Stimulated activated CD4-positive, alpha-beta T cell treated with anti-CD3 and anti-CD28 coated beads, Interleukin-2, amount 100 ng/mL, for 4 hours (primary cell): ENCODE results near the gene GABRD.

Experiments
- DNase-seq: peaks from one replicate; pipeline ENCODE4 v3.0.0-alpha.2; 2020; ENCODE audit warnings: low read depth

Gene GABRD

GRCh38 chr1:1985375-1986050 is 33.6 kb upstream of the GABRD start:
- no peak for DNase-seq

- no peak for DNase-seq
These were observed 32.5 kb upstream of the GABRD start for GRCh38 chr1:1986451-1987141.

GRCh38 chr1:1987142-1987510 is 32.0 kb upstream of the GABRD start:
- no peak for DNase-seq

- DNase-seq, result peak; percentile 4
These were observed 30.8 kb upstream of the GABRD start for GRCh38 chr1:1988061-1988945.

- no peak for DNase-seq
These were observed 30.0 kb upstream of the GABRD start for GRCh38 chr1:1989102-1989542.

- no peak for DNase-seq
These were observed 29.4 kb upstream of the GABRD start for GRCh38 chr1:1989789-1990188.

GRCh38 chr1:1990222-1990621 is 28.9 kb upstream of the GABRD start:
- no peak for DNase-seq

GRCh38 chr1:1994536-1994935 is 24.6 kb upstream of the GABRD start:
- DNase-seq, result no peak

- no peak for DNase-seq
These were observed 22.9 kb upstream of the GABRD start for GRCh38 chr1:1996207-1996651.

GRCh38 chr1:1997576-1997975 is 21.6 kb upstream of the GABRD start:
- DNase-seq, result no peak

GRCh38 chr1:2000432-2000831 is 18.7 kb upstream of the GABRD start:
- no peak for DNase-seq

- DNase-seq, result no peak
These were observed 18.3 kb upstream of the GABRD start for GRCh38 chr1:2000850-2001249.

GRCh38 chr1:2001773-2002411 is 17.3 kb upstream of the GABRD start:
- DNase-seq, result no peak

- no peak for DNase-seq
These were observed 15.5 kb upstream of the GABRD start, which contains the start of gene CFAP74 for GRCh38 chr1:2003541-2004131. Gene CFAP74, minus strand, starts transcription at chr1:2003786. Its CDS starts 12,830 bp downstream, at chr1:1990956.

- DNase-seq, result no peak
These were observed 14.3 kb upstream of the GABRD start for GRCh38 chr1:2004856-2005255.

GRCh38 chr1:2009101-2010053 is 9.8 kb upstream of the GABRD start:
- DNase-seq, result no peak

GRCh38 chr1:2014181-2014580 is 5.0 kb upstream of the GABRD start:
- DNase-seq, result no peak

GRCh38 chr1:2014741-2015735 is 4.1 kb upstream of the GABRD start:
- no peak for DNase-seq

- DNase-seq, result no peak
These were observed 3.0 kb upstream of the GABRD start for GRCh38 chr1:2016123-2016522.
